Measurements from ENCODE around the gene KRTCAP2.

DNA sequence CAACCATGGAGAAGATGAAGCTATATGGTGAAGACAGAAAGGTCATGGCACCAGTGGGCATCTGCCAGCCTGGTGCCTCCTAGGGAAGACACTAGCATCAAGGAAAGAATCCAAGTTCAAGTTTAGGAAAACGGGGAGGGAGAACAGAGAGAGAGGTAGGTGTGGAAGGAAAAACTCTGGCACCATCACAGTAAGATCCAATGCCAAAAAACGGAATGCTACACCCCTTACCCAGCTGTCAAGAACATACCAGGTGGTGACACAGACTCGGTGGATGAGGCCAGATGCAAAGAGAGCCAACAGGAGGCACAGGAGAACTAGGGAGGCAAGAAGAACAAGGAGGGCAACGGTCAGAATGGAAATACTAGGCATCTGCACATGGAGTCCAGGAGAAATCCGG is 3.6 kb downstream of the KRTCAP2 start:
- TF ChIP-seq, protein P1, sequence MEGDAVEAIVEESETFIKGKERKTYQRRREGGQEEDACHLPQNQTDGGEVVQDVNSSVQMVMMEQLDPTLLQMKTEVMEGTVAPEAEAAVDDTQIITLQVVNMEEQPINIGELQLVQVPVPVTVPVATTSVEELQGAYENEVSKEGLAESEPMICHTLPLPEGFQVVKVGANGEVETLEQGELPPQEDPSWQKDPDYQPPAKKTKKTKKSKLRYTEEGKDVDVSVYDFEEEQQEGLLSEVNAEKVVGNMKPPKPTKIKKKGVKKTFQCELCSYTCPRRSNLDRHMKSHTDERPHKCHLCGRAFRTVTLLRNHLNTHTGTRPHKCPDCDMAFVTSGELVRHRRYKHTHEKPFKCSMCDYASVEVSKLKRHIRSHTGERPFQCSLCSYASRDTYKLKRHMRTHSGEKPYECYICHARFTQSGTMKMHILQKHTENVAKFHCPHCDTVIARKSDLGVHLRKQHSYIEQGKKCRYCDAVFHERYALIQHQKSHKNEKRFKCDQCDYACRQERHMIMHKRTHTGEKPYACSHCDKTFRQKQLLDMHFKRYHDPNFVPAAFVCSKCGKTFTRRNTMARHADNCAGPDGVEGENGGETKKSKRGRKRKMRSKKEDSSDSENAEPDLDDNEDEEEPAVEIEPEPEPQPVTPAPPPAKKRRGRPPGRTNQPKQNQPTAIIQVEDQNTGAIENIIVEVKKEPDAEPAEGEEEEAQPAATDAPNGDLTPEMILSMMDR (IDR thresholded peaks at IDR 0.05; ENCODE audit: low read depth, low read length, missing input control), result no peak
- TF ChIP-seq TAF1 (conservative IDR thresholded peaks at IDR 0.05) (no peak), RAD21 (IDR thresholded peaks at IDR 0.05) (no peak), SP1 (IDR thresholded peaks at IDR 0.05) (no peak), JUND (IDR thresholded peaks at IDR 0.05) (no peak), YY1 (IDR thresholded peaks at IDR 0.05) (no peak)
- TF ChIP-seq, protein P2, sequence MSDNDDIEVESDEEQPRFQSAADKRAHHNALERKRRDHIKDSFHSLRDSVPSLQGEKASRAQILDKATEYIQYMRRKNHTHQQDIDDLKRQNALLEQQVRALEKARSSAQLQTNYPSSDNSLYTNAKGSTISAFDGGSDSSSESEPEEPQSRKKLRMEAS (IDR thresholded peaks at IDR 0.05), result no peak
